Raji (cell line): ENCODE data around the gene ARHGAP26.

Source experiments
- POLR2A ChIP-seq: IDR thresholded peaks from 2 replicates; pipeline ENCODE4 v1.6.1; 2011; ENCODE audit warnings: low read depth, low read length, control low read depth; ENCODE audit not compliant: insufficient read depth

Gene ARHGAP26

DNA sequence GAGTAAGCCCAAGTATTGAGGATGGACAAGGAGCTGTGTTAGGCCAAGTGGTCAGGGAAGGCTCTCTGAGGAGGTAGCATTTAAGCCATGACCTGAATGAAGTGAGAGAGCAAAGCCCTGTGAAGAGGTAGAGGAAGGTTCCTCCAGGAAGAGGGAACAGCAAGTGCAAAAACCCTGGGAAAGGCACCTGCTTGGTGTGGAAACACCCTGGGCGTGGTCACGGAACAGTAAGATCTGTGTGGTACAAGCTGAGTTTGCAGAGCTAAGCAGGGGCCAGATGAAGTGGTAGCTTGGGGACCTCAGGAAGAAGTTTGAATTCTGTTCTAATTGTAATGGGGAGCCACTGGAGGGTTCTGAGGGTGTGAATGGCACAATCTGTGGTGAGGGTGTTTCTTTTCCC, 310.2 kb downstream of the ARHGAP26 start:
- no peak for TF ChIP-seq POLR2A

DNA sequence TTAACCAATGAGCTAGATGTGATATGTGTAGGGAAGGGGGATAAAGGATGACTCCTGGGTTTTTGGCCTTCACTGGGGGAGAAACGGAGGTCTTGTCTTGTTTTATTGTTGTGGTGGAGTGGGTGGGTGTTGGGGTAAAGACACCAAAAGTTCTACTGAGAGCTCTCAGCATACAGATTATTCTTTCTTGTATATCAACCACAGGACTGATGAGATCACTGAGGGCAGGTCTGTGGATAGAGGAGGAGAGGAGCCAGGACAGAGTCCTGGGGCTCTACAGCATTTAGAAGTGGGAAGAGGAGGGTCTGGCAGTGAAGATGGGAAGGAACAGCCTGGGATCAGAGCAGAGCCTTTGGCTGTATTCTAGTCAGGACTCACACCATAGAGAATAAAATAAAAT, 310.8 kb downstream of the ARHGAP26 start:
- TF ChIP-seq POLR2A: no peak

DNA sequence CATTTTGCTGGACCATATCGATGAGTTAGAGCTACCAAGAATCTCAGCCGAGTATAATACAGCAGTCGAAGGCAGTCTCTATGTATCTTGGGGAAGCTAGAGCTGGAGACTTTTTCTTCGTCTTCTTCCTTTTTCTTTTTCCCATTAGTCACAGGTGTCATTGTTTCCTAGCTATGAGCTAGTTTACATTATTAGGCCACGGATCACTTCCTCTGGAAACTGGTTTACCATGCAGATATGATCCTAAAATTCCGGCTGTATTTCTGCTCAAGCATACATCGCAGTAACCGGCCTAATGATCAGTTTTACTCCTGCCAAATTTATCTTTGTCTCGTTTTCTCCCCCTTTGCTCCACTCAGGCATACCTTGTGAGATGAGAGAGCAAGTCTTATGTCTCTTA, 312.8 kb downstream of the ARHGAP26 start:
- no peak for TF ChIP-seq POLR2A

DNA sequence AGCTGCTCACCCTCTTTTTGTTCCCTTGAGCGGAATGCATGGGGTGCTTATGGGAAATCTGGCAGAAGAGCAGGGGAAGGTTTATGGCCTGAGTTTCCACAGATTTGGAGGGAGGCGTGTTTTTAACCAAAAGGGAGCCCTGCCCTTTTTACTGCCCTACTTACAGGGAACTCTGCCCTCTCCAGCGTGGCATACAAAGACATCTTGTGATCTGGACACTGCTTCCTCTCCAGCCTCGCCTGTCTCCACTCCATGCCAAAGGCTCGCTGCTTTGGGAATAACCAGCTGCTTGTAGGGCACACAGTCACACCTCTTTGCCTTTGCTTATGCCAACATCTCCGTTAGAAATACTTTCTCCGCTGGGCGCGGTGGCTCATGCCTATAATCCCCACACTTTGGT, 314.2 kb downstream of the ARHGAP26 start:
- TF ChIP-seq POLR2A: no peak

DNA sequence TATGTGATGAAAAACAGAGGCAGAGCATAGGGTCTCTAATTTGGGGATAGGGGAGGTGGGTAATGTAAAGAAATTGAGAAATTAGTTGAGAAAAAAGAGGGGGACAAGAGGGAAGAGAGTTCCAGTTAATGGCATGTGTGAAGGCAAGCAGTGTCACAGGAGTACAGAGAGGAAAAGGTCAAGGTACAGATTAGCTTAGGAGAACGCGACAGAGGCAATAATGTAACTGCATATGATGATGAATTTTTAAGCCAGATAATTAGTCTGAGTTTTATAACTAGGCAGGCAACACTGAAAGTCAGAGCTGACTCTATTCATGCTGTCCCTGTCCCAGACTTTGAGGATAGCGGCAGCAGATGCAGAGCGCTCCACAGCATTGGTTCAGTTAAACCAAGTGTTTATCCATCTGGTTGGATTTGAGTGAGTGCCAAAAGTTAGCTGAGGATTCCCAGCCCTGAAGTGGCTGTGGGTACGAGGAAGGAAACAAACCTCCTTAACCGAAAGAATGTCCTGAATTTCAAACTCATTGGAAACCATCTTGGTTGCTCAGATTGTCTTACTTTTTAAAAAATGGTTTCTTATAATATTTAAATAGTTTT, 315.2 kb downstream of the ARHGAP26 start:
- TF ChIP-seq POLR2A: no peak

DNA sequence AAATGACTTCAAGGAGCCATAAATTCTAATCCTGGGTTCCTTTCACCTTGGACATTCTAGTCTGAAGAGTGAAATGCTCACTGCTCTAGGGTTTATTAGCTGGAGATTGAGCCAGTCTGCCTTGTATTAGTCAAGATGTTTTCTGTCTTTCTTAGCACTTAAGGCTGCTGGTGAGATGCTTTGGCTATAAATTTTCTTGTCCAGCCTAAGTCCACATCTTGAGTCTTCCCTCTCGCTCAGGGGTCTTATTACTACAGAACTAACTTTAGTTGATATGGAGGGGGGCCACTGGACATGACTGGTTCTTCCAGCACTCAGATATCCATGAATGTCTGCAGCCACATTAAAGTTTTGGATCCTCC, 316.4 kb downstream of the ARHGAP26 start:
- no peak for TF ChIP-seq POLR2A

DNA sequence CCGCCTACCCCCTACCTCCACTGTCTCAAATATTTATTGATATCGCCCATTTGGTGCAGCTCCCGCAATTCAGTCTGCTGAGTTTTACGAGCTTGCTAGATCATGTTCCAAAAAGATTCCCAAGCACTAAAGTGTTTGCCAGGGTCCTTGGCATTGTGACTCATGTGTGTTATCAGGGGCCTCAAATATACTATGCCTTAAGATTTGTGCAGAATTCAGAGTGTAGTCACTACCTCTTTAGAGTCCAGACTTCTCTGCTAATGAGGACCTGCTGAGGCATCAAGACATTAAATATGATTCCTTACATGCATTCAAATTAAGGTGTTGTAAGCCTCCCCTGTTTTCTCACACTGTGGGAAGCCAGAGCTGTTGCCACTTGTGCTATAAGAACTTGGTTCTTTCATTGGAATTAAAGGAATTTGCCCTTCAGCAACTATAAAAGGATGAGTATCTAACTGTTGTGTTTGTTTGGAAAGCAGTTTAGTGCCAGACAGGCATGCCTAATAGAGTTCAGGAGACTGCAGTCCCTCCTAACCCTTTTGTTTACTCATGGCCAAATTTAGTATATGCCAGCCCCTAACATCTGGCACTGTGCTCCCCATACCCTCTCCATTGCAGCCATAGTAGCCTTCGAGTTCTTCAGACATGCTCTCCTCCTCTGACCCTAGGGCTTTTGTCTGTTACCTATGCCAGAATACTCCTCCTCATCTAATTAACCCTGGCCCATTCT, 316.9 kb downstream of the ARHGAP26 start:
- TF ChIP-seq POLR2A: no peak

DNA sequence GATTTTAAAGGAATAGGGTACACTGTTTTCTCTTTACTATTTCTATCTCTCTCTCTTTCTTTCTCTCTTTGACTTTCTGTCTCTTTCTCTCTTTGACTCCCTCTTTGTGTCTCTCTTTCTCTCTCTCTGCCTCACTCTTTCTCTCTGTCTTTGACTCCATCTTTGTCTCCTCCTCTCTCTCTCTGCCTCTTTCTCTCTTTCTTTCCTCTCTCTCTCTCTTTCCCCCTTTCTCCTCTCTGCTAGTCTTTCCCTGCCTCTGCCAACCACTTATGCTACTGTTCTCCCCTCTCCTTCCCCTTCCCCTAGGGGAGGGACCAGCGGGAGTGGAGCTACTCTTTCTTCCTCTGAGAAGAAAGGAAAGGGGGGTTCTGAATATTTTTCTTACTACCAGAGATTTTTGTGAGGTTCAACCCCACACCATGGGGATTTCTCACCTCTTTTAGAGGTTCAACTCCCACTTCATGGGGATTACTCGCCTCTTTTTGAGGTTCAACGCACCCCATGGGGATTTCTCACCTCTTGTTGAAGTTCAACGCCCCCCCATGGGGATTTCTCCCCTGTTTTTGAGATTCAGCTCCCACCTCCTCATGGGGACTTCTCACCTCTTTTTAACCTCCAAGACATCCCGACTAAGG, 323.4 kb downstream of the ARHGAP26 start:
- no peak for TF ChIP-seq POLR2A

DNA sequence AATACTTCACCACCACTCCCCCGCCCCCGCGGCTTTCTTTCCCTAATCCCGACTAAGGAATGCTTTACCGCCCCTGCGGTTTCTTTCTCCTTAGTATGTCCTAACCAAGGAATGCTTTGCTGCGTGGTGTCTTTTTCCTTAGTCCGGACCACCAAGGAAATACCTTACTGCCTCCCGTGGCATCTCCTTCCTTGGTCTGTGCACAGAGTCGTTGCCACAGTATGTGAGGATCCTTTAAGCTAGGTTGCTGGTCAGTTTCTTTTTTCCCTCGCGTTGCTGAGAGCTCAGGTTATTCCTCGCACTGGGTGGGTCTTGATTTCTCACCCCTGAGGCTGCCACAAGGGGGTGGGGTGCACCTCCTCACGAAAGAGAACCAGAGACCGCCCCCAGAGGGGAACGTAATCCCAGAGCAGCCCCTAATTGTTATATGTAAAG, 323.9 kb downstream of the ARHGAP26 start:
- TF ChIP-seq POLR2A: no peak

DNA sequence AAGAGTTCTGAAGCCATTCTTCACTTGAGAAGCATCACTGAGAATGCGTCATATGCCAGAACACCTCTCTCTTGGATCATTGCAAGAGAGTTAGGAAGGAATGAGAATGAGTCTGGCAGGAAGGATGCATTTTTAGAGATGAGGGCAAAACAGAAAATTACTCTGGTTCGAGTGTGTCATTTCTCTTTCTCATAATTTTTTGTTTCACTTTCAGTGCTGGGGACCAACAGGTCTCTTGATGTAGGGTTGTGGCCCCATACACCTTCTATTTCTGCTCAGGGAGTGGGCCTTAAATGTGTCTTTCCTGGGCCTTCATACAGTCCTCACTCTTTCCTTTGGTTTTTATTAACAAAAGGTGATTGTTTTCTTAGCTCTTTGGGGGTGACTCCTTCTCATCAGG, 330.9 kb downstream of the ARHGAP26 start:
- no peak for TF ChIP-seq POLR2A

DNA sequence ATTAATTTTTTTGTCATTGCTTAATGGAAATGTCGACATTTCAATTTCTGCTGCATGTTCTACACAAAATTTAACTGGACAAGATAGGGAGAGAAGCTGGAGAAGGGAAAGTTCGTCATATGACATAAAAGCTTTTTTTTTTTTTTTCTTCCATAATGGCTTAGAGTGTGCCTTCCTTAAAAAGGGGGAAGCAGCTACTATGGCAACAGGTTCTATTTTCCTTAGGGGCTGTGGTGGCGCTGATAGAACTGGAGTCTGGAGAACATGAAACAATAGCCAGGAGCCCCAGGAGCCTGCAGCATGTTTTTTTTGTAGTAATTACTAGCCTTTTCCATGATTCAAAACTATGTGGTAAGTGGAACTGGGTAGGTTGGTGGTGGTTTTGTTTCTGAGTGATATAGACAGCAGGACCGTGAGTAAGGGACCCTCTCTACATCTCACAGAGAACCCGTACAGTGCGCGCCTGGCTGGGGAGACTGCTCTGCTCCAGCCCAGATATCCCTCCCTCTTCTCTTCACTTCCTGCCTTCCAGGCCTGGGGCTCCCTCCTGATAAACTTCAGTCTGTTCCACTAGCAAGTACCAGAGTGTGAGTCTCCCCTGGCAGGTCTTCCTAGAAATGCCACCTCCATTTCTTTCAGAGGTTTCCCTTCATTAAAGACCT, 331.7 kb downstream of the ARHGAP26 start:
- no peak for TF ChIP-seq POLR2A

DNA sequence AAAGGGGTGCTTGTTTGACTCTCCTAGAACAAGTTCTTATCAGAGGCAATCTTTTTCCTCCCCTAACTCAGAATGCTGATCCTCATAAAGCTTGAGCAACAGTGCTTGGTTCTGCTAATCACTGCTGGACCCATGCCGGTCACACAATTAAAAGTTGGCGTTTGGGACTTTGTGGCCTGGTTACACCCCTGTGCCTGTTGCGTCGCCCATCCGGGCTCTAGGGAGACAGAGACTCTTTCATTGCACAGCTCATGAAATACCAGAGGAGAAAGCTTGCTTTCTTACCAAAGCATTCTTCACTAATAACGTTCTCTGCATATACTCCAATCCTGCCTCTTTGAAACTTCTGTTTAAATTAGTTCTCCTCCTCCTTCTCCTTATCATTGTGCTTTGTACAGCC, 332.2 kb downstream of the ARHGAP26 start:
- TF ChIP-seq POLR2A: no peak

DNA sequence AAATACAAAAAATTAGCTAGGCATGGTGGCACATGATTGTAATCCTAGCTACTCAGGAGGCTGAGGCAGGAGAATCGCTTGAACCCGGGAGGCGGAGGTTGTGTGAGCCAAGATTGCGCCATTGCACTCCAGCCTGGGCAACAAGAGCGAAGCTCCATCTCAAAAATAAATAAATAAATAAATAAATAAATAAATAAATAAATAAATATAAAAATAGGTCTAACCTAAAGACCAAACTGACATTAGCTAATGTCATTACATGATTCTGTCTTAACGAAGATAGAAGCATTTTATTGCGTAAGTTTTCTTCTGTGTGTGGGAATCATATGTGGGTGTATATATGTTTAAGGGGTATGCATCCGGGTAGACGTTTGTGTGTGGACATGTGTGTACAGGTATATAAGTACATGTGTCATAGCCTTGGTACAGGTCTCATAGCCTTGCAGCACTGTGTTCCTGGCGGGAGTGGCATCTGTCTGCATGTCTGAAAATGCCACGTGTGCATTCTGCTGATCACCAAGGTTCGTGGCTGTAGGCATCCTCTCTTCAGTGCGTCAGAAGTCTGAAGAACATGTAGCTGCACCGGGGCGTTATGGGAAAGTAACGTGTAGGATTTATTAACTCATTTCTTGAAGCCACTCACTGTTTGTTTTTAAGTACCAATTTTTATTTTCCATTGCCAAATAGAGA, 335.2 kb downstream of the ARHGAP26 start:
- TF ChIP-seq POLR2A: no peak

DNA sequence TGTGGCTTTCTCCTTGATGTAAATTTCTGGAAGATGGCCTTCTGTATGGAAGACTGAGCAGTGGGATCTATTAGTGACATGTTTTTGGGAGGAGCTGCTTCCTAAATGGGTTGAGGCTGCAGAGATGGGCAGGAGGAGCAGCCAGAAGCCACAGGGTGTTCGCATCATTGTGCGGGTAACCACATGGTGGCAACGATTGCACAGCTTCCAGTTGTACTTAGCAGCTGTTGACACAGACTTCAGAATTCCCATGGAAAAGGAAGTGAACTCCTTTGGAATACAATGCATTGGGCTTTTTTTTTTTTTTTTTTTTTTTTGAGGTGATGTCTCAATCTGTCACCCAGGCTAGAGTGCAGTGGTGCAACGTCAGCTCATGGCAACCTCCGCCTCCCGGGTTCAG, 336.0 kb downstream of the ARHGAP26 start:
- no peak for TF ChIP-seq POLR2A

DNA sequence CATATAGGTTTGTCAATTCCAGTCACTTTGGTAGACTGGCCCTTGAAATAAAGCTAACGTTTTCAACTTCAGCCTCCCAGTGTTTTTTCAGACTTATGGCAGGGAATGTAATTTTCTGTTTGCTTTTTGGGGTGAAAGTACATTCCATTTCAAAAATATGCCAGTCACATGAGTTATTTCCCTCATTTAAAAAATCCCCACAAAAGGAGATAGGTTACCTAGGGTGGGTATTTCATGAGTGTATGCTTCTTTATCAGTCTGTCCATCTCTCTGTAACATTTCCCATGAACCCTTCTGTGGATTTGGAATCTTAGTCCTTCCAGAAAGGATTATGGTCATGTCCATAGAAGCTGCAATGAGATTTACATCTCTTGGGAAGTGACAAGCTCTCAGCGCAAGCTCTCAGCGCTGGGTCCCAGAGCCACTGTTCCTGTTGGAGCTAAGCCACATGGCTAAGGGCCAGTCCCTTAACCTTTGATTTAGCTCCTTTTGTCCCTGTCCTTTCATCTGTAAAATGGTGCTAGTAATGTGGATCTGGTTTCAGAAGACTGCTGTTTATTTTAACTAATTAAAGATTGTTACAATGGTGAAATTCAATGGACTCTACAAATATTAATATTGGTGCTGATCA, 338.4 kb downstream of the ARHGAP26 start:
- TF ChIP-seq POLR2A: no peak
